SK-N-SH treated with all-trans-retinoic acid at 6 μM for 48 hours (cell line): ENCODE data around the gene KIF18B.

Experiments
- ATAC-seq: fragments of 200-7000 bp; cut with Tn5 transposase; 3 replicates; pipeline ENCODE4 v1.9.1; 2020; ENCODE audit warnings: mild to moderate bottlenecking, moderate library complexity
- ARNTL ChIP-seq: fragments of 450-650 bp; formaldehyde crosslinking; IDR thresholded peaks from 2 replicates; pipeline ENCODE4 v1.5.0; 2020; ENCODE audit warnings: low read depth, mild to moderate bottlenecking, moderate library complexity, borderline replicate concordance
- BACH2 ChIP-seq: fragments of 250-450 bp; sonication (Bioruptor Pico); IDR thresholded peaks from 2 replicates; pipeline ENCODE4 v1.9.0; 2021; ENCODE audit warnings: mild to moderate bottlenecking, borderline replicate concordance
- CREB5 ChIP-seq: fragments of 250-450 bp; sonication (Bioruptor Pico); IDR thresholded peaks from 2 replicates; pipeline ENCODE4 v1.5.1; 2020; ENCODE audit warnings: low read depth, mild to moderate bottlenecking, moderate library complexity
- GLIS3 ChIP-seq: fragments of 250-450 bp; sonication (Bioruptor Pico); IDR thresholded peaks from 2 replicates; pipeline ENCODE4 v1.5.0; 2020; ENCODE audit warnings: mild to moderate bottlenecking, moderate library complexity
- ISL1 ChIP-seq: fragments of 250-450 bp; sonication (Bioruptor Pico); IDR thresholded peaks from 2 replicates; pipeline ENCODE4 v2.1.2; 2022; ENCODE audit warnings: mild to moderate bottlenecking, moderate library complexity
- OSR1 ChIP-seq: fragments of 250-450 bp; sonication (Bioruptor Pico); IDR thresholded peaks from 2 replicates; pipeline ENCODE4 v1.8.0; 2022; ENCODE audit warnings: moderate library complexity, mild to moderate bottlenecking, inconsistent platforms
- PATZ1 ChIP-seq: fragments of 250-450 bp; sonication (Bioruptor Pico); IDR thresholded peaks from 2 replicates; pipeline ENCODE4 v1.8.0; 2020; ENCODE audit warnings: mild to moderate bottlenecking, moderate library complexity, borderline replicate concordance
- POU6F1 ChIP-seq: fragments of 250-450 bp; sonication (Bioruptor Pico); IDR thresholded peaks from 2 replicates; pipeline ENCODE4 v1.8.0; 2021; ENCODE audit warnings: low read depth, mild to moderate bottlenecking, moderate library complexity, borderline replicate concordance
- PPARA ChIP-seq: fragments of 250-450 bp; sonication (Bioruptor Pico); IDR thresholded peaks from 2 replicates; pipeline ENCODE4 v1.5.0; 2020; ENCODE audit warnings: mild to moderate bottlenecking, borderline replicate concordance
- RARB ChIP-seq: fragments of 250-450 bp; sonication (Bioruptor Pico); IDR thresholded peaks from 2 replicates; pipeline ENCODE4 v1.8.0; 2021; ENCODE audit warnings: mild to moderate bottlenecking, moderate library complexity
- SNAI2 ChIP-seq: fragments of 250-450 bp; sonication (Bioruptor Pico); IDR thresholded peaks from 2 replicates; pipeline ENCODE4 v1.5.0; 2020; ENCODE audit warnings: mild to moderate bottlenecking, moderate library complexity
- TCF4 ChIP-seq: fragments of 250-450 bp; sonication (Bioruptor Pico); IDR thresholded peaks from 2 replicates; pipeline ENCODE4 v1.8.0; 2021; ENCODE audit warnings: mild to moderate bottlenecking, moderate library complexity, borderline replicate concordance
- TOX ChIP-seq: fragments of 250-450 bp; sonication (Bioruptor Pico); IDR thresholded peaks from 2 replicates; pipeline ENCODE4 v1.8.0; 2021; ENCODE audit warnings: mild to moderate bottlenecking, moderate library complexity, borderline replicate concordance
- TSHZ2 ChIP-seq: fragments of 250-450 bp; sonication (Bioruptor Pico); IDR thresholded peaks from 2 replicates; pipeline ENCODE4 v1.5.0; 2020; ENCODE audit warnings: mild to moderate bottlenecking, moderate library complexity
- ZC3H10 ChIP-seq: fragments of 250-450 bp; sonication (Bioruptor Pico); IDR thresholded peaks from 2 replicates; pipeline ENCODE4 v1.5.1; 2021; ENCODE audit warnings: mild to moderate bottlenecking, moderate library complexity
- ZFP3 ChIP-seq: fragments of 250-450 bp; sonication (Bioruptor Pico); IDR thresholded peaks from 2 replicates; pipeline ENCODE4 v1.5.0; 2020; ENCODE audit warnings: mild to moderate bottlenecking, moderate library complexity
- ZFP30 ChIP-seq: fragments of 450-650 bp; formaldehyde crosslinking; IDR thresholded peaks from 2 replicates; pipeline ENCODE4 v1.5.0; 2022; ENCODE audit warnings: mild to moderate bottlenecking, moderate library complexity
- ZNF565 ChIP-seq: fragments of 450-650 bp; formaldehyde crosslinking; conservative IDR thresholded peaks from 2 replicates; pipeline ENCODE4 v1.5.0; 2020; ENCODE audit warnings: low read depth, mild to moderate bottlenecking, moderate library complexity
- ZNF8 ChIP-seq: fragments of 450-650 bp; formaldehyde crosslinking; IDR thresholded peaks from 2 replicates; pipeline ENCODE4 v1.5.0; 2020; ENCODE audit warnings: mild to moderate bottlenecking, moderate library complexity

KIF18B gene

GRCh38 chr17:44988044-44988942 is 40.7 kb upstream of the KIF18B start:
- no peak for TF ChIP-seq ZC3H10
- no peak for TF ChIP-seq ISL1 (CRISPR knock-in tag)
- TF ChIP-seq PPARA (CRISPR knock-in tag) = no peak
- no peak for TF ChIP-seq CREB5
- TF ChIP-seq ZFP3 (CRISPR knock-in tag) = no peak
- no peak for TF ChIP-seq TCF4 (CRISPR knock-in tag)
- TF ChIP-seq TOX (CRISPR knock-in tag) = no peak
- no peak for TF ChIP-seq SNAI2 (CRISPR knock-in tag)
- TF ChIP-seq PATZ1 (CRISPR knock-in tag) = no peak
- no peak for ATAC-seq

- TF ChIP-seq GLIS3 (CRISPR knock-in tag) = no peak
- TF ChIP-seq TOX (CRISPR knock-in tag) = no peak
- TF ChIP-seq ZC3H10 = no peak
- TF ChIP-seq ZFP30 (CRISPR knock-in tag) = no peak
- no peak for TF ChIP-seq PPARA (CRISPR knock-in tag)
- no peak for TF ChIP-seq ARNTL (CRISPR knock-in tag)
- TF ChIP-seq OSR1 (CRISPR knock-in tag) = no peak
- no peak for TF ChIP-seq ZNF565
- TF ChIP-seq PATZ1 (CRISPR knock-in tag) = no peak
- no peak for TF ChIP-seq TCF4 (CRISPR knock-in tag)
- TF ChIP-seq BACH2 (CRISPR knock-in tag) = no peak
- no peak for TF ChIP-seq ZNF8 (CRISPR knock-in tag)
- TF ChIP-seq POU6F1 (CRISPR knock-in tag) = no peak
- no peak for TF ChIP-seq TSHZ2
- TF ChIP-seq RARB = no peak
- TF ChIP-seq ZFP3 (CRISPR knock-in tag) = no peak
- TF ChIP-seq CREB5 = no peak
- ATAC-seq = no peak; the same call in 2 of the 3 replicates
These were observed 36.0 kb upstream of the KIF18B start for GRCh38 chr17:44983563-44983962.
